ENCODE results near the gene ZC3H12C.

ZC3H12C gene

GRCh38 chr11:110089617-110090282, 3.4 kb upstream of the ZC3H12C start:
- no peak overlapping the region for H3K27ac ChIP-seq (ENCODE audit: low read depth, low read length)
- peaks cover 42% of the 10 kb centered on the region for H3K27me3 ChIP-seq (ENCODE audit: insufficient read depth, low read length)
- no peak overlapping the region for H3K4me3 ChIP-seq (ENCODE audit: low read length)
- peaks cover 11% of the 10 kb centered on the region; the same call in 1 of the 2 replicates for H3K4me1 ChIP-seq (ENCODE audit: insufficient read depth, low read length)
- H3K9me3 ChIP-seq (ENCODE audit: insufficient read depth, low read depth, low read length), result no peaks in the 10 kb centered on the region
- H3K36me3 ChIP-seq (ENCODE audit: insufficient read depth, low read length), result no peaks in the 10 kb centered on the region
- no peak overlapping the region for H3K9ac ChIP-seq (ENCODE audit: low read depth, low read length)
- 91% methylated on average over 5 of the region's 5 CpGs for WGBS

GRCh38 chr11:110090466-110091026, 2.6 kb upstream of the ZC3H12C start:
- no peak overlapping the region for H3K4me3 ChIP-seq (ENCODE audit: low read length)
- H3K27me3 ChIP-seq (ENCODE audit: insufficient read depth, low read length), result peaks cover 49% of the 10 kb centered on the region
- H3K4me1 ChIP-seq (ENCODE audit: insufficient read depth, low read length), result peaks cover 13% of the 10 kb centered on the region; the same call in 1 of the 2 replicates
- no peaks in the 10 kb centered on the region for H3K36me3 ChIP-seq (ENCODE audit: insufficient read depth, low read length)
- no peak overlapping the region for H3K9ac ChIP-seq (ENCODE audit: low read depth, low read length)
- no peaks in the 10 kb centered on the region for H3K9me3 ChIP-seq (ENCODE audit: insufficient read depth, low read depth, low read length)
- no peak overlapping the region for H3K27ac ChIP-seq (ENCODE audit: low read depth, low read length)
- WGBS, result 96% methylated on average over 6 of the region's 6 CpGs

GRCh38 chr11:110092111-110092514, 1.1 kb upstream of the ZC3H12C start:
- peaks cover 13% of the 10 kb centered on the region; the same call in 1 of the 2 replicates for H3K4me1 ChIP-seq (ENCODE audit: insufficient read depth, low read length)
- H3K9ac ChIP-seq (ENCODE audit: low read depth, low read length), result peak overlapping the region; percentile 84
- no peaks in the 10 kb centered on the region for H3K9me3 ChIP-seq (ENCODE audit: insufficient read depth, low read depth, low read length)
- WGBS, result 18% methylated on average over 11 of the region's 11 CpGs
- H3K27ac ChIP-seq (ENCODE audit: low read depth, low read length), result peak overlapping the region; percentile 42; the same call in 1 of the 2 replicates
- H3K27me3 ChIP-seq (ENCODE audit: insufficient read depth, low read length), result peaks cover 49% of the 10 kb centered on the region
- H3K36me3 ChIP-seq (ENCODE audit: insufficient read depth, low read length), result no peaks in the 10 kb centered on the region
- peak overlapping the region; percentile 88 for H3K4me3 ChIP-seq (ENCODE audit: low read length)

GRCh38 chr11:110093407-110094297, 460 bp downstream of the ZC3H12C start:
- Histone ChIP-seq H3K4me1 (ENCODE audit: insufficient read depth, low read length) (peaks cover 13% of the 10 kb centered on the region; the same call in 1 of the 2 replicates), H3K4me3 (ENCODE audit: low read length) (peak overlapping the region; percentile 88), H3K36me3 (ENCODE audit: insufficient read depth, low read length) (no peaks in the 10 kb centered on the region), H3K9ac (ENCODE audit: low read depth, low read length) (peak overlapping the region; percentile 84), H3K27me3 (ENCODE audit: insufficient read depth, low read length) (peaks cover 49% of the 10 kb centered on the region), H3K9me3 (ENCODE audit: insufficient read depth, low read depth, low read length) (no peaks in the 10 kb centered on the region), H3K27ac (ENCODE audit: low read depth, low read length) (peak overlapping the region; percentile 54)
- WGBS, result 1% methylated on average over 79 of the region's 80 CpGs

- Histone ChIP-seq H3K4me3 (ENCODE audit: low read length) (peak overlapping the region; percentile 88), H3K27me3 (ENCODE audit: insufficient read depth, low read length) (peaks cover 47% of the 10 kb centered on the region), H3K9ac (ENCODE audit: low read depth, low read length) (peak overlapping the region; percentile 84; the same call in 1 of the 2 replicates), H3K9me3 (ENCODE audit: insufficient read depth, low read depth, low read length) (no peaks in the 10 kb centered on the region), H3K36me3 (ENCODE audit: insufficient read depth, low read length) (no peaks in the 10 kb centered on the region), H3K4me1 (ENCODE audit: insufficient read depth, low read length) (peaks cover 13% of the 10 kb centered on the region; the same call in 1 of the 2 replicates), H3K27ac (ENCODE audit: low read depth, low read length) (no peak overlapping the region)
- 80% methylated on average over 3 of the region's 9 CpGs for WGBS
These were observed 1.4 kb downstream of the ZC3H12C start for GRCh38 chr11:110094298-110095285.

GRCh38 chr11:110095554-110095953, 2.4 kb downstream of the ZC3H12C start:
- WGBS, result 87% methylated on average over 5 of the region's 5 CpGs
- H3K4me3 ChIP-seq (ENCODE audit: low read length), result no peak overlapping the region
- peaks cover 13% of the 10 kb centered on the region; the same call in 1 of the 2 replicates for H3K4me1 ChIP-seq (ENCODE audit: insufficient read depth, low read length)
- H3K9ac ChIP-seq (ENCODE audit: low read depth, low read length), result no peak overlapping the region
- H3K36me3 ChIP-seq (ENCODE audit: insufficient read depth, low read length), result no peaks in the 10 kb centered on the region
- no peaks in the 10 kb centered on the region for H3K9me3 ChIP-seq (ENCODE audit: insufficient read depth, low read depth, low read length)
- H3K27me3 ChIP-seq (ENCODE audit: insufficient read depth, low read length), result peaks cover 38% of the 10 kb centered on the region
- H3K27ac ChIP-seq (ENCODE audit: low read depth, low read length), result no peak overlapping the region

- 90% methylated on average over 5 of the region's 5 CpGs for WGBS
- peaks cover 28% of the 10 kb centered on the region for H3K27me3 ChIP-seq (ENCODE audit: insufficient read depth, low read length)
- no peaks in the 10 kb centered on the region for H3K9me3 ChIP-seq (ENCODE audit: insufficient read depth, low read depth, low read length)
- H3K9ac ChIP-seq (ENCODE audit: low read depth, low read length), result no peak overlapping the region
- no peak overlapping the region for H3K4me3 ChIP-seq (ENCODE audit: low read length)
- H3K4me1 ChIP-seq (ENCODE audit: insufficient read depth, low read length), result peaks cover 13% of the 10 kb centered on the region; the same call in 1 of the 2 replicates
- H3K27ac ChIP-seq (ENCODE audit: low read depth, low read length), result no peak overlapping the region
- no peaks in the 10 kb centered on the region for H3K36me3 ChIP-seq (ENCODE audit: insufficient read depth, low read length)
These were observed 3.3 kb downstream of the ZC3H12C start for GRCh38 chr11:110096496-110096895.

GRCh38 chr11:110097459-110098012, 4.3 kb downstream of the ZC3H12C start:
- Histone ChIP-seq H3K9ac (ENCODE audit: low read depth, low read length) (no peak overlapping the region), H3K27ac (ENCODE audit: low read depth, low read length) (no peak overlapping the region), H3K9me3 (ENCODE audit: insufficient read depth, low read depth, low read length) (no peaks in the 10 kb centered on the region), H3K4me3 (ENCODE audit: low read length) (no peak overlapping the region), H3K27me3 (ENCODE audit: insufficient read depth, low read length) (peaks cover 19% of the 10 kb centered on the region), H3K36me3 (ENCODE audit: insufficient read depth, low read length) (no peaks in the 10 kb centered on the region; the same call in 1 of the 2 replicates), H3K4me1 (ENCODE audit: insufficient read depth, low read length) (peaks cover 9% of the 10 kb centered on the region; the same call in 1 of the 2 replicates)
- WGBS, result 95% methylated on average over 4 of the region's 5 CpGs

GRCh38 chr11:110098645-110099044, 5.5 kb downstream of the ZC3H12C start:
- Histone ChIP-seq H3K36me3 (ENCODE audit: insufficient read depth, low read length) (no peaks in the 10 kb centered on the region; the same call in 1 of the 2 replicates), H3K9me3 (ENCODE audit: insufficient read depth, low read depth, low read length) (no peaks in the 10 kb centered on the region), H3K27me3 (ENCODE audit: insufficient read depth, low read length) (peaks cover 18% of the 10 kb centered on the region), H3K27ac (ENCODE audit: low read depth, low read length) (no peak overlapping the region), H3K9ac (ENCODE audit: low read depth, low read length) (no peak overlapping the region), H3K4me1 (ENCODE audit: insufficient read depth, low read length) (peaks cover 9% of the 10 kb centered on the region; the same call in 1 of the 2 replicates), H3K4me3 (ENCODE audit: low read length) (no peak overlapping the region)
- WGBS, result 95% methylated on average over 1 of the region's 1 CpG

Data from HUES64 (cell line).